H1 (cell line): ENCODE measurements around the gene WDR33. TPM values are rescaled to one million over a fixed set of nuclear protein-coding genes. Genes with fewer than 3 reads are reported as not detected.

Experiments used
- CTCF ChIA-PET: fragments of 300-600 bp; sonication (Branson Sonifier 250); formaldehyde crosslinking; loops from one replicate; lab custom pipeline; 2021; ENCODE audit not compliant: partially characterized antibody; lab: Charles Lee
- POLR2A ChIA-PET: fragments of 300-600 bp; sonication (Branson Sonifier 250); formaldehyde crosslinking; loops from one replicate; lab custom pipeline; 2021; ENCODE audit warnings: inconsistent platforms; ENCODE audit not compliant: partially characterized antibody; lab: Charles Lee
- DNase-seq, 2 experiments: peaks; one replicate each; pipeline versions ENCODE4 v3.0.0 to v3.0.0-alpha.2; 2010 to 2022; ENCODE audit warnings: low spot score in 2 of 2, low read depth in 1 of 2, mixed read lengths in 1 of 2
- FAIRE-seq: peaks from 2 replicates; lab custom pipeline; 2011; peaks lifted over from hg19 to GRCh38; lab: Jason Lieb, UNC
- H2AFZ ChIP-seq: 2 replicates; pipeline ENCODE4 v1.8.1; 2012; ENCODE audit warnings: low read length, inconsistent platforms
- H2AK5ac ChIP-seq: 2 replicates; pipeline ENCODE4 v1.6.1; 2013; ENCODE audit warnings: low read depth, low read length
- H2BK120ac ChIP-seq: replicated peaks from 2 replicates; pipeline ENCODE3; 2013; ENCODE audit warnings: low read depth, low read length, inconsistent platforms
- H2BK12ac ChIP-seq: 2 replicates; pipeline ENCODE4 v1.6.1; 2013; ENCODE audit warnings: low read depth, low read length
- H2BK15ac ChIP-seq: 2 replicates; pipeline ENCODE4 v1.6.1; 2013; ENCODE audit warnings: low read length
- H2BK20ac ChIP-seq: 2 replicates; pipeline ENCODE4 v1.6.1; 2013; ENCODE audit warnings: low read length
- H2BK5ac ChIP-seq: 2 replicates; pipeline ENCODE4 v1.6.1; 2013; ENCODE audit warnings: low read depth, low read length
- H3K14ac ChIP-seq: 2 replicates; pipeline ENCODE4 v1.6.1; 2013; ENCODE audit warnings: inconsistent platforms; ENCODE audit not compliant: insufficient read length
- H3K18ac ChIP-seq: 2 replicates; pipeline ENCODE4 v1.6.1; 2013; ENCODE audit warnings: low read length; ENCODE audit errors: extremely low read depth
- H3K23ac ChIP-seq: 2 replicates; pipeline ENCODE4 v1.6.1; 2013; ENCODE audit warnings: inconsistent platforms; ENCODE audit not compliant: insufficient read length
- H3K23me2 ChIP-seq: 2 replicates; pipeline ENCODE4 v1.6.1; 2013; ENCODE audit warnings: low read depth, low read length
- H3K27ac ChIP-seq: 2 replicates; pipeline ENCODE4 v1.6.1; 2011; ENCODE audit warnings: low read depth, low read length, inconsistent platforms
- H3K27me3 ChIP-seq, 4 experiments: replicated peaks in 1 of 4; 1 replicate in 1 of 4; 2 replicates in 3 of 4; pipeline versions ENCODE4 v1.6.1 to v1.8.1; 2011 to 2013; ENCODE audit warnings: low read length in 3 of 4, mild to moderate bottlenecking in 3 of 4, inconsistent platforms in 2 of 4, mixed read lengths in 2 of 4, moderate library complexity in 1 of 4; ENCODE audit not compliant: control insufficient read depth in 3 of 4, insufficient read depth in 3 of 4; ENCODE audit errors: extremely low read depth in 1 of 4
- H3K36me3 ChIP-seq, 4 experiments: 2 replicates each; pipeline versions ENCODE4 v1.6.1 to v1.8.1; 2011 to 2013; ENCODE audit warnings: mild to moderate bottlenecking in 4 of 4, low read length in 3 of 4, moderate library complexity in 2 of 4, control low read depth in 1 of 4, inconsistent platforms in 1 of 4; ENCODE audit not compliant: insufficient read depth in 4 of 4, control insufficient read depth in 2 of 4
- H3K4ac ChIP-seq: replicated peaks from 2 replicates; pipeline ENCODE3; 2013; ENCODE audit warnings: low read length, low read depth, mixed read lengths, inconsistent platforms; ENCODE audit not compliant: insufficient read length
- H3K4me1 ChIP-seq, 4 experiments: replicated peaks in 1 of 4; 1 replicate in 1 of 4; 2 replicates in 3 of 4; pipeline versions ENCODE4 v1.6.1 to v1.8.1; 2011 to 2013; ENCODE audit warnings: low read length in 3 of 4, inconsistent platforms in 2 of 4, mixed read lengths in 1 of 4; ENCODE audit not compliant: insufficient read depth in 4 of 4, control insufficient read depth in 3 of 4
- H3K4me2 ChIP-seq, 2 experiments: 2 replicates each; pipeline versions ENCODE4 v1.6.1 to v1.8.1; 2011 to 2013; ENCODE audit warnings: low read depth in 2 of 2, low read length in 2 of 2, control low read depth in 1 of 2, inconsistent platforms in 1 of 2, mild to moderate bottlenecking in 1 of 2; ENCODE audit not compliant: insufficient read depth in 1 of 2
- H3K4me3 ChIP-seq, 4 experiments: fragments of 200-600, 300-600 bp in 1 of 4; sonication (generic), shearing (Covaris generic), sonication (Bioruptor Twin) in 1 of 4; 2 replicates each; pipeline versions ENCODE4 v1.5.1 to v1.8.1; 2011 to 2016; ENCODE audit warnings: low read length in 4 of 4, low read depth in 3 of 4, control low read depth in 2 of 4, inconsistent platforms in 2 of 4, mild to moderate bottlenecking in 2 of 4, mixed read lengths in 1 of 4, moderate library complexity in 1 of 4; ENCODE audit not compliant: insufficient read depth in 2 of 4; ENCODE audit errors: extremely low read depth in 1 of 4
- H3K56ac ChIP-seq: replicated peaks from 2 replicates; pipeline ENCODE3; 2013; ENCODE audit warnings: low read depth, mild to moderate bottlenecking, mixed read lengths, low read length, inconsistent platforms; ENCODE audit not compliant: insufficient read length
- H3K79me1 ChIP-seq: 2 replicates; pipeline ENCODE4 v1.6.1; 2013; ENCODE audit warnings: low read depth, low read length, control low read depth
- H3K79me2 ChIP-seq, 2 experiments: 2 replicates each; pipeline versions ENCODE4 v1.6.1 to v1.8.1; 2012 to 2013; ENCODE audit warnings: low read length in 2 of 2, mild to moderate bottlenecking in 2 of 2, inconsistent platforms in 1 of 2; ENCODE audit not compliant: insufficient read depth in 2 of 2, control insufficient read depth in 1 of 2
- H3K9ac ChIP-seq, 4 experiments: replicated peaks in 1 of 4; 1 replicate in 1 of 4; 2 replicates in 3 of 4; pipeline versions ENCODE4 v1.6.1 to v1.8.1; 2011 to 2013; ENCODE audit warnings: low read depth in 3 of 4, low read length in 3 of 4, control low read depth in 2 of 4, mild to moderate bottlenecking in 2 of 4, moderate library complexity in 2 of 4, inconsistent platforms in 1 of 4; ENCODE audit errors: extremely low read depth in 1 of 4
- H3K9me3 ChIP-seq, 2 experiments: 2 replicates each; pipeline versions ENCODE4 v1.6.1 to v1.8.1; 2012 to 2013; ENCODE audit warnings: mild to moderate bottlenecking in 2 of 2, moderate library complexity in 2 of 2, control low read depth in 1 of 2, inconsistent platforms in 1 of 2, low read depth in 1 of 2, low read length in 1 of 2, mixed read lengths in 1 of 2; ENCODE audit not compliant: insufficient read depth in 2 of 2
- H4K20me1 ChIP-seq, 2 experiments: replicated peaks in 1 of 2; 2 replicates each; pipeline versions ENCODE3 to v1.8.1; 2011 to 2013; ENCODE audit warnings: inconsistent platforms in 2 of 2, low read length in 2 of 2, mild to moderate bottlenecking in 1 of 2; ENCODE audit not compliant: insufficient read depth in 2 of 2, control insufficient read depth in 1 of 2
- H4K5ac ChIP-seq: 2 replicates; pipeline ENCODE4 v1.6.1; 2013; ENCODE audit warnings: low read length, low read depth, mixed read lengths, inconsistent platforms; ENCODE audit not compliant: insufficient read length
- H4K8ac ChIP-seq: 2 replicates; pipeline ENCODE4 v1.8.0; 2013; ENCODE audit warnings: mild to moderate bottlenecking, moderate library complexity, low read length, inconsistent platforms; ENCODE audit not compliant: insufficient read depth; ENCODE audit errors: extremely low read depth
- H4K91ac ChIP-seq: replicated peaks from 2 replicates; pipeline ENCODE3; 2013; ENCODE audit warnings: low read length, mixed read lengths, inconsistent platforms; ENCODE audit not compliant: insufficient read length
- BACH1 ChIP-seq: IDR thresholded peaks from 2 replicates; pipeline ENCODE4 v1.6.1; 2012; ENCODE audit warnings: low read length, improper control_type of control experiment
- BCL11A ChIP-seq, 2 experiments: IDR thresholded peaks; one replicate each; pipeline ENCODE4 v1.6.1; 2011; ENCODE audit warnings: low read depth in 2 of 2, low read length in 2 of 2, mild to moderate bottlenecking in 2 of 2
- KDM1A ChIP-seq: fragments of 200-600, 300-600 bp; sonication (generic); IDR thresholded peaks from 2 replicates; pipeline ENCODE4 v1.7.1; 2016; ENCODE audit warnings: mild to moderate bottlenecking, low read length, borderline replicate concordance
- PHF8 ChIP-seq: fragments of 200-600 bp; sonication (generic); conservative IDR thresholded peaks from 2 replicates; pipeline ENCODE4 v1.7.1; 2012; ENCODE audit warnings: low read depth, mild to moderate bottlenecking, inconsistent platforms, low read length, moderate library complexity
- SAP30 ChIP-seq: fragments of 300-600 bp; sonication (generic); IDR thresholded peaks from 2 replicates; pipeline ENCODE4 v1.7.1; 2012; ENCODE audit warnings: low read length, moderate library complexity, mild to moderate bottlenecking, inconsistent platforms; ENCODE audit not compliant: insufficient read depth, insufficient replicate concordance
- SP1 ChIP-seq: IDR thresholded peaks from 2 replicates; pipeline ENCODE4 v1.6.1; 2011; ENCODE audit warnings: low read depth, low read length
- TAF1 ChIP-seq: IDR thresholded peaks from 2 replicates; pipeline ENCODE4 v1.6.1; 2011; ENCODE audit warnings: mild to moderate bottlenecking, low read depth, low read length
- WGBS, 2 experiments: shearing (Covaris generic) in 1 of 2; methylation state at CpG; one replicate each; pipeline versions ENCODE4 v1.1.6 to v1.1.7; 2013 to 2015; ENCODE audit warnings: low lambda C conversion rate in 2 of 2, mixed read lengths in 2 of 2, inconsistent platforms in 1 of 2, low coverage in 1 of 2, missing lambda C conversion rate in 1 of 2; ENCODE audit not compliant: insufficient replicate concordance in 2 of 2, insufficient coverage in 1 of 2, insufficient read length in 1 of 2; ENCODE audit errors: extremely low coverage in 1 of 2, missing lambda C conversion rate in 1 of 2; 5-methylcytosine and 5-hydroxymethylcytosine counted together
- polyA plus RNA-seq, 7 experiments: library from polyadenylated mRNA; depleted of rRNA in 3 of 7; stranded (reverse) in 5 of 7; unstranded in 2 of 7; fragments of >200 nt in 5 of 7; fragments of 200-250 nt in 2 of 7; gene quantifications; 1 replicate in 5 of 7; 2 replicates in 1 of 7; 4 replicates in 1 of 7; pipeline versions ENCODE4 v1.2.1 to v1.2.3, GENCODE V29; 2011 to 2013; ENCODE audit warnings: missing spikeins in 2 of 7, mixed read lengths in 2 of 7
- total RNA-seq: library from RNA; stranded (reverse); fragmentation: NEBNext Ultra II Directional; extraction: Animal tissue kit (Norgen Biotek cat#: 25700); gene quantifications from 2 replicates; pipeline ENCODE4 v1.2.1, GENCODE V29; 2021
- TF ChIP-seq, protein P1 (sequence below): IDR thresholded peaks from 2 replicates; pipeline ENCODE4 v1.6.1; 2011; ENCODE audit warnings: low read depth, mild to moderate bottlenecking, low read length; ENCODE audit not compliant: insufficient read depth

Gene WDR33
- total and polyA plus RNA-seq, 2 of the 8 experiments (the other 6 are each of a cell fraction or from before 2014, with no cell fraction given), result 18.1 to 82.7 TPM

DNA sequence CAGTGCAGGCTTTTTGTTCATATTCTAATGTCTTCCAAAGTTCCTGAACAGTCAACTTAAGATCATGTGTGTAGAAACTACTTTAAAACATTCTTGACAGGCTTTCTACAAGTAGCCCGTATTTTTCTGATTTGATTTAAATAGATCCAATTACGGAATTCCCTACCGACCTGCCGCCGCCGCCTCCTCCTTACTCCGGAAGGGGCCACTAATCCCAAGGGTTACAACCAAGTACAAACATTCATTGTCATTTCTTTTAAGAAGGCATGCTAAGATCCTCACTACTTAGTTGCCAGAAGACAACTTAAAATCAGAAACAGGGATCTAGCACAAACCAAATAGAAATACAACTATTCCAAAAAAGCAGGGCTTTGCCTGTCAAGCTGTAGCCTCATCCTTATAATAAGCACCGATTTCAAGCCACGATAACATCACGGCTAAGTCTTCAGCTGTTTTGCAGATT is 784 bp downstream of the WDR33 start:
- Histone ChIP-seq H2BK15ac (no peak overlapping the region), H3K79me1 (no peaks in the 10 kb centered on the region), H3K18ac (peak overlapping the region; percentile 14; the same call in 1 of the 2 replicates), H3K56ac (no peak overlapping the region), H3K27ac (peak overlapping the region; percentile 98), H4K91ac (no peak overlapping the region), H2AK5ac (peak overlapping the region; percentile 84), H3K4me3 (peak overlapping the region; percentile 93 to 99 (median 96)), H3K9ac (peak overlapping the region; percentile 92 to 97 (median 97)), H3K79me2 (peaks cover 24 to 56% of the 10 kb centered on the region in 2 experiments), H2BK12ac (peak overlapping the region; percentile 10), H3K36me3 (no peaks in the 10 kb centered on the region), H3K4me2 (peak overlapping the region; percentile 84 to 100), H3K4me1 (peaks cover 0 to 9% (median 6%) of the 10 kb centered on the region in 4 experiments; a peak in 4 of 7 replicates), H2BK5ac (peak overlapping the region; percentile 93), H3K23me2 (peaks cover 3% of the 10 kb centered on the region), H4K20me1 (peaks cover 2 to 13% of the 10 kb centered on the region in 2 experiments), H2BK120ac (no peak overlapping the region), H2BK20ac (no peak overlapping the region), H3K4ac (no peak overlapping the region), H3K14ac (no peak overlapping the region), H4K8ac (no peak overlapping the region), H3K23ac (no peak overlapping the region), H4K5ac (no peak overlapping the region), H2AFZ (0 out of 2 replicates have a peak overlapping the region, but pooled peaks have one; percentile 36), H3K9me3 (no peaks in the 10 kb centered on the region), H3K27me3 (no peaks in the 10 kb centered on the region)
- WGBS, 2 experiments, result 1% methylated on average over 10 of the region's 10 CpGs; no CpG with 5 or more reads in 1 of the 2 experiments
- ChIA-PET CTCF (no interaction called here), POLR2A (interaction anchor here (0.9 to 1.6 kb wide), 4 partner anchors 9 to 50 kb away, joined by 3 to 8 read pairs (median 3); no protein-coding TSS in a partner anchor)
- no peak for FAIRE-seq
- DNase-seq, result no peak
- no peak for TF ChIP-seq TAF1
- no peak for TF ChIP-seq SP1
- no peak for TF ChIP-seq PHF8
- TF ChIP-seq SAP30, result peak; percentile 50
- no peak for TF ChIP-seq KDM1A
- TF ChIP-seq, protein P1, sequence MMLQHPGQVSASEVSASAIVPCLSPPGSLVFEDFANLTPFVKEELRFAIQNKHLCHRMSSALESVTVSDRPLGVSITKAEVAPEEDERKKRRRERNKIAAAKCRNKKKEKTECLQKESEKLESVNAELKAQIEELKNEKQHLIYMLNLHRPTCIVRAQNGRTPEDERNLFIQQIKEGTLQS, result no peak
- TF ChIP-seq BCL11A (IDR thresholded peaks at IDR 0.05; ENCODE audit: low read depth in 2 of 2, low read length in 2 of 2), result no peak
- no peak for TF ChIP-seq BACH1
